Activated CD8-positive, alpha-beta memory T cell treated with anti-CD3 and anti-CD28 coated beads for 4 hours (primary cell): ENCODE measurements around the gene TOLLIP.

Experiments
- DNase-seq, 2 donors: peaks; one replicate each; pipeline ENCODE4 v3.0.0-alpha.2; 2020; ENCODE audit warnings: low read depth in 2 of 2

The TOLLIP gene

GRCh38 chr11:1310772-1311468 is 1.5 kb upstream of the TOLLIP start:
- peak; percentile 44 to 47 for DNase-seq

GRCh38 chr11:1310318-1310687 is 871 bp upstream of the TOLLIP start:
- no peak for DNase-seq

- DNase-seq, result no peak
Measured at GRCh38 chr11:1308743-1309497, 512 bp downstream of the TOLLIP start.

DNA sequence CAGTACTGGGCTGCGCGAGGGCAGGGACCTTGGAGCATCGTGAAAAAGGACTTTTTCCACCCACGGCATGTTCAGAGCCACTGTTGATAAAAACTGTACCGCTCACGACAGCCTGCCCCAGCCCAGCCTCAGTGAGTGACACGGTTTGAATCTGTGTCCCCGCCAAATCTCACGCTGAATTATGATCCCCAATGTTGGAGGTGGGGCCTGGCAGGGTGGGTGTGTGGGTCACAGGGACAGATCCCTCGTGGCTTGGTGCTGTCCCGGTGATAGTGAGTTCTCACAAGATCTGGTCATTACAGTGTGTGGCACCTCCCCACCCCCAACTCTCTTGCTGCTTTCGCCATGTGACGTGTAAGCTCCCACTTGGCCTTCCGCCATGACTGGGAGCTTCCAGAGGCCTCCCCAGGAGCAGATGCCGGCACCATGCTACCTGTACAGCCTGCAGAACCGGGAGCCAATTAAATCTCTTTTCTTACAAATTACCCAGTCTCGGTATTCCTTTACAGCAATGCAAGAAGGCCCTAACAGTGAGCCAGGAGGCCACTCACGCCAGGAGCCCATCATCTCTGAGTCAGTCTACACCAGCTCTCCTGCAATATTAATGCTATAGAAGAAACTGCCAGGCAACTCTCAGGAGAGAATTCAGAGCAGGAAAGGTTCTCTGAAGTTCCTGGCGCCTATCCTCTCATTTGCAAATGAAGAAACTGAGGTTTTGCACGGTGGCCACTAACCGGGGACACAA is 1.3 kb downstream of the TOLLIP start:
- DNase-seq, result no peak

DNA sequence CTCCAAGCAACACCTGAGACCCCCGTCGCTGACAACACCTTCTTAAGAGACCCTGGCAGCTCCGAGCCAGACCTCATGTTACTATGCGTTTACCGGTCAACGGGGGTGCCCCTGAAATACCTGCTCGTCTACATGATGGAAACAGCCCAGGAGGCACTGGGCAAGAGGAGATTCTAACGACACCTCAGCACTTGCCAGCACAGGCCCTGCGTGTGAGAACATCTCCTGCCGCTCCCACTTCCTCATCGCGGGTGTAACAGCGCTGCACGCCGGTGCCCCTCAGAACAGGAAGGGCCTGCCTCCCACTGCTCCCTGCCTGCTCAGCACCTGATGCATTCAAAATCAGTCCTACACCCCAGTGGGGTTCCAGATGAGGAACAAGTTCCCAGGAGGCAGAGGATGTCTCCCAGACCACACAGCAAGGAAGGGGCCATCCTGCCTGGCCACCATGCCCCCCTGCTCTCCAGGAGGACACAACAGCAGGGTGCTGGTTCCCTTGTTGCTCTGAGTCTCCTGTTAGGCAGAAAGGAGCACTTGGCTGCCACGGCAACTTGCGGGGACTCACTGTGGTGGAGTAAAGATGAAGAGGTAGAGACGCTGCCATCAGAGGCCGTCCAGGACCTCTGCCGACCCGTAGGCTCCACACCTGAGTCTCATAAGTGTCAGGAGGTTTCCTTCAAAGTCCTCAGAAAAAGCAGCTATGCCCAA is 2.1 kb downstream of the TOLLIP start:
- no peak for DNase-seq

DNA sequence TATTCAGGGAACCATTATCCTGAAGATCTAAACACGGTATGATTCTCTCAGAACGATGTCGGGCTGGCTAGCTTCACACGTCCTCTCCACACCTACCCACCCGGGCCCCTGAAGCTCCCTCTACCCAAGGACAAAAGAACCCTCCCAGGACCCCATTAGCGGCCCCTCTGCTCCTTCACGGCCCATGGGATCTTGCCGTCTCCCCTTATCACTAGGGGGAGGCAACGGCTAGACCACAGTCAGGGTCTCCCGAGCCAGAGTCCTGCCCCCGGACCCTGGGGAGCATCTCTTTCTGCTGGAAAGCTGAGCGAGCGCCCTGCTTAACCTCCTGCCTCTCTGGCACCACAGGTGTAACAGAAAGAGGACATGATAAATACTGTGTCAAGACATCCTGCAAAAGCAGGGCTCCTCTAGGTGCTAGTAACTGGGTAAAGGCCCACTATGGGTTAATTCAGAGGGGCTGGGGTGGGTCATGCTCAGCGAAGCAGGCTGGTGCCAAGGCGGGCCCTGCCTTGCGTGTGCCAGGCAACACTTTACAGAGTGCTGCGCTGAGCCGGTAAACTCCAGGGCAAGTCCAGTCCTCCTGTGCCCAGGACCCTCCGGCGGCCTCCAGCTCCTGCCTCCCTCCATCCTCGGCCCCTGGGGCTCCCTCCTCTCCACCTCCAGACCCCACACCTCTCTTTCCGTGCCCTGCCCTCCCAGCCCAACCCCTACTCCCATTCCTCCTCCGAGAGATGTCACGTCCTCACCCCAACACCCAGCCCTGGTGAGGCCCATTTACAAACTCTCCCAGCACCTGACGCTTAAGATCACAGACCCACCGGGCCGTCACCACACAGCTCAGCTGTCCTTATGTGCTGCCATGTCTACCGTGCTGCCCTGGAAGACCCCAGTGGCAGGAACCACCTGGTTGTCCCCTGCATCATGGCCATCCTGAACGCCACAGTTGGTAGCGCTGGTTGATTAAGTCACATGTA is 3.0 kb downstream of the TOLLIP start:
- DNase-seq, result no peak

- DNase-seq, result no peak
Measured at GRCh38 chr11:1305501-1306056, 3.9 kb downstream of the TOLLIP start.

- no peak for DNase-seq
Measured at GRCh38 chr11:1305063-1305495, 4.4 kb downstream of the TOLLIP start.

DNA sequence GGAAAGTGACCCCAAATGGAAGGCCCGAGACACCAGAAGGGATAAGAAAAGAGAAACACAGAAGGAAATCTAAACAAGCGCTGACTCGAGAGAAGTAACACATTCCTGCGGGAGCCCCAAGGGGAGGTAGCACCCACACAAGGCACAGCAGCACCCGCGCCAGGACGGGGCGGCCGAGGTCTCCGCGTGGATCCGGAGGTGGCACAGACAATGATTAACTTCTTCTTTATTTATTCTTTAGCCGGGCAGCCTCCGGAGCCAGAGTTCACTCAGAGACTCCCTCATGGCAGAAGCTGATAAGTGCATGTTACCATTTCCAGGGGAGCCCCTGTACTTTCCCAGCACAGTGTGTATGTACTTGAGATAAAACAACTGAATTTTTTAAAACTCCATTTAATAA is 5.1 kb downstream of the TOLLIP start:
- no peak for DNase-seq

- no peak for DNase-seq
Measured at GRCh38 chr11:1303973-1304372, 5.5 kb downstream of the TOLLIP start.

DNA sequence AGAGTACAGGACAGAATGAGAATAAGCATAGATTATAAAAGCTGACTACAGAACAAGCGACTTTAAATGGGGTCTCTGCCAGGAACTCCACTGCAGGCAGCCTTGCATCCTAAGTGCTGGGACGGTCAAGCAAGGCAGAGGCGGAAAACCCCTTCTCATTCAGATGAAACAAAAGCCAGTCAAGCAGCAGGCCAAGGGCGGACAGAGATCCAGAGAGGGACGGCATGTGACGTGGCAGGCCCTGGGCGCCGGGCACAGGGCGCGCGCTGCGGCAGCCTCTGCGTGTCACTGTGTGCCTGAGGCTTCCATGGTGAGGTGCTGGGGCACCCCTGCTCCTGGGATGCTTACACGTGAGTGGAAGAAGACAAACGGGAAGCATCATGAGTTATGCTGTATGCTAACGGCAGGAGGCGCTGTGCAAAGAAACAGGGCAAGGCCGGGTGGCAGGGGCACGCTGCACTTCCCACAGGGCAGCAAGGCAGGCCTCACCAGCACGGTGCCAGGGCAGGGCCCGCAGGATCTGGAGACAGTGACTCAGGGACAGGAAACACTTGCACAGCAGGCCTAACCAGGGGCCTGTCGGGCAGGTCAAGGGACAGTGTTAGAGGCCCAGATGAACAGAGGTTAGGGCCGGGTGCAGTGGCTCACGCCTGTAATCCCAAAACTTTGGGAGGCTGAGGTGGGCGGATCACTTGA is 6.2 kb downstream of the TOLLIP start:
- DNase-seq, result no peak

GRCh38 chr11:1302461-1303125 is 6.8 kb downstream of the TOLLIP start:
- DNase-seq, result no peak

DNA sequence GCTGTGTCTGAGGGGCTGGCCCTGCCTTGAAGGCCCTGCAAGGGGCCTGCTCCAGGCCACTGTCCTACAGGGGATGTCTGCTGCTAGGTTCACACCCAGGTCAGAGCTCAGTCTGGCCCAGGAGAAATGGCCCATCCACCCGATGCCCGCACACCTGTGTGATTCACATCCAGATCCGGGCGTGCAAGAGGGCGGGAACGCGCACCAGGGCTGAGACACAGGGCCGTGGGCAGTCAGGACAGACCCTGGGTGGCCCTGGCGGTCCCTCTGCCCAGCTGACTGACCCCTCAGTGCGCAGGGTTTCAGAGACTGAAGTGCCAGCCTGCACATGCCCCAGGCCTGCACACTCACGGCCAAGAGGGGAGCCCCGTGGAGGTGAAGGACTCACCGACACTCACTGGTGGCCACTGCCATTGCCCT is 7.4 kb downstream of the TOLLIP start:
- DNase-seq, result no peak

DNA sequence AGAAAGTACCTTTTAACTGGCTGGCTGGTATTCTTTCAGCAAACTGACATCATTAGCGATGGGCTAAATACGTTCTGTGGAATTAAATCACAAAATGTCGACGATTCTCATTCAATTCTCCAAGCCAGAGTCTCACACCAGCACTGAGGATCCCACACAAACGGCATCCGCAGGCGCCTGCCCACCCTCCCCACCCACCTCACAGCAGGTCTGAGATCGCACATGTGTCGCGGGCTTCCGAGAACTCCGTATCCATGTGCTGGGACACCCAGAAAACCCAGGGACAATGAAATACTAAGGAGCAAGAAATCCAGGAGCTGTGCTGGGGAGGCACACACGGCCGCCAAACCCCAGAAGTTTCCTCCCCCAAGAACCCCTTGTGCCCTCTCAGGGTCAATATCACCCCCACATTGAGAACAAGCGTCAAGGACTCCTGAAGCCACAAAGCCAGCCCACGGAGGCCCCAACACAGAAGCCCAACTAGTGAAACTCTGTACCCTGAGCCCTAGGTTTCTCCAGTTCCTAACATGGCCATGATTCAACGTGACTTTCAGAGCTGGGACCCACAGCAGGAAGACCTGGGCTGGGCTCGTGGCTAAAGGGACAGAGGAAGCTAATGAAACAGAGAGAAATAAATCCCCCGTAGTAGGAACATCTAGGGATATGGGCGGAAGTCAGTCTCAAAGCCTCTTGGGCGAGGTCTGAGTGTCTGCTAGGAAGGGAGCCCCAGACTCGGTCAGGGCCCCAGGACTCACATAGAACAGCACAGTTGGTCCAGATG is 8.0 kb downstream of the TOLLIP start:
- DNase-seq, result no peak

DNA sequence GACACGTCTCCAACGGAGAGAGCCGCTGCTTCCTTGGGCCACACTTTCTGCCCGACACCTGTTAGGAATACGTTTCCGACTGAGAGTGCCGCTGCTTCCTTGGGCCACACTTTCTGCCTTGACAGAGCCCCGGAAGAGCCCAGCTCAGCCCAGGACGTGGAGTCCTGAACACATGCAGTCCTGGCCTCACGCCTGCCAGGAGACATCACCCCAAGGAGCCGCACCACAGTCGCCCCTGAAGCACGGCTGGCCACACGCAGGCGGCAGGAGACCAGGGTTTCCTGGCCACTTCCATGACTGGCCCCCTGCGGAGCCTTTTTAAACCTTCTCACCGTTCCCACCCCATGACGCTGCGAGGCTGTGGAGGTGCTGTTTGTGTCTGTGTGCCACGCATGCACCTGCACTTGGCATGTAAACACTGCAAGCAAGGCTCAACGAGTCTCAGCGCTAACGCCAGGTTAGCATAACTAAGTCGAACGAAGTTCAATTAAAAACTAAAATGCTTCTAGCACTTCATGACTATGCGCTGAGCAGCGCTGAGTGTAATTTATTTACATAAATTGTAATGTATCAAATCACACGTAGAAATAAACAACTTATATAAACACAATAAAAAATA is 8.8 kb downstream of the TOLLIP start:
- DNase-seq, result no peak

GRCh38 chr11:1300121-1300520 is 9.3 kb downstream of the TOLLIP start:
- DNase-seq, result no peak

DNA sequence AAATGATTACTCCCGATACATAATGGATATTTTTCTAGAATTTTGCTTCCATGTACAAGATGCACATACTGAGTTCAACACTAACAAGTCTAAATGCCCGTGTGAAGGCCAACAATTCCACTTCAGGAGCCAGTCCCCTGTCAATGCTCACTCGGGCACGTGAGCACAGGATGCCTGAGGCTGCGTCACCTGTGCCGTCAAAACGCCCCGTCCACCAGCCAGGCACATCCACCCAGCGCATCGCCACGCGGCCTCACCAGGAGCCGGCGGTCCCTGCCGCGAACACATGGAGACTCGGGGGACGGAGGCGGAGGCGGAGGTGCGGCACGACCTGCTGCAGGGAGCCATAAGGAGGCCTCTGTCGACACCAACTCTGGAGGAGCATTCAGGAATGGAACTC is 9.8 kb downstream of the TOLLIP start:
- DNase-seq, result no peak
